ENCODE measurements around the gene SLC9A1. TPM values are rescaled to one million over a fixed set of nuclear protein-coding genes. Genes with fewer than 3 reads are reported as not detected.

SLC9A1 gene
- polyA plus RNA-seq, 3 donors: 4.5 to 14.2 (median 4.6) TPM

DNA sequence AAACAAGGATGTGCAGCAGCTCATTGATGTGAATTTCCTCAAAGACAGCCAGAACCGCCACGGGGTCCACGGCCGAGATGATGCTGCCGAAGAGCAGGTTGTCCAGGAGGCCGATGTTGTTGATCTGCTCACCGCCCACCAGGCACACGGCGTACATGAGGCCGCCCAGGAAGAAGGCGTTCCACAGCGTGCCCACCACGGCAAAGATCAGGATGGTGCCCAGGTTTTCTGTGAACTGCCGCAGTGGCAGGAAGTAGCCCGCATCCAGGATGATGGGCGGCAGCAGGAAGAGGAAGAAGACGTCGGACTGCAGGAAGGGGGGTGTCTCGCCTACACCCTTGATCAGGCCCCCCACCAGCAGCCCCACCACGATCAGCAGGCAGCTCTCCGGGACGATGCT is 41.1 kb downstream of the SLC9A1 start:
- Histone ChIP-seq H2AFZ (ENCODE audit: insufficient read depth, low read depth, low read length, poor library complexity, severe bottlenecking) (no peak overlapping the region), H3K9me3 (replicated peaks in 1 of 2; ENCODE audit: control insufficient read depth in 1 of 2, insufficient read depth in 1 of 2, low read length in 2 of 2) (no peaks in the 10 kb centered on the region), H3K27me3 (ENCODE audit: control insufficient read depth in 2 of 2, insufficient read depth in 2 of 2, low read length in 2 of 2) (no peaks in the 10 kb centered on the region), H3K27ac (ENCODE audit: low read depth in 1 of 2, low read length in 2 of 2) (peak overlapping the region; percentile 82 to 98), H3K4me2 (replicated peaks; ENCODE audit: extremely low read depth, low read length, poor library complexity, severe bottlenecking) (no peak overlapping the region), H3K4me1 (ENCODE audit: control insufficient read depth in 1 of 2, insufficient read depth in 2 of 2, low read length in 2 of 2) (peaks cover 85 to 87% of the 10 kb centered on the region in 2 donors), H3K36me3 (replicated peaks in 1 of 2; ENCODE audit: control insufficient read depth in 1 of 2, insufficient read depth in 2 of 2, low read length in 2 of 2) (peaks cover 7 to 12% of the 10 kb centered on the region in 2 donors), H3K4me3 (replicated peaks in 1 of 3; ENCODE audit: low read depth in 2 of 3, low read length in 3 of 3) (no peak overlapping the region), H3K79me2 (ENCODE audit: insufficient read depth, low read length) (peaks cover 61% of the 10 kb centered on the region), H3K9ac (ENCODE audit: insufficient read depth, low read length, poor library complexity, severe bottlenecking) (no peak overlapping the region), H4K20me1 (ENCODE audit: insufficient read depth, low read length) (no peaks in the 10 kb centered on the region)
- WGBS (ENCODE audit: insufficient coverage): 80% methylated on average over 14 of the region's 22 CpGs
- peaks cover 28 to 43% of the 10 kb centered on the region in 2 donors for H3K36me3 Mint-ChIP-seq
- H3K27ac Mint-ChIP-seq: peak overlapping the region; percentile 95 to 100 (median 98)
- DNase-seq: no peak
- TF ChIP-seq, protein P1, sequence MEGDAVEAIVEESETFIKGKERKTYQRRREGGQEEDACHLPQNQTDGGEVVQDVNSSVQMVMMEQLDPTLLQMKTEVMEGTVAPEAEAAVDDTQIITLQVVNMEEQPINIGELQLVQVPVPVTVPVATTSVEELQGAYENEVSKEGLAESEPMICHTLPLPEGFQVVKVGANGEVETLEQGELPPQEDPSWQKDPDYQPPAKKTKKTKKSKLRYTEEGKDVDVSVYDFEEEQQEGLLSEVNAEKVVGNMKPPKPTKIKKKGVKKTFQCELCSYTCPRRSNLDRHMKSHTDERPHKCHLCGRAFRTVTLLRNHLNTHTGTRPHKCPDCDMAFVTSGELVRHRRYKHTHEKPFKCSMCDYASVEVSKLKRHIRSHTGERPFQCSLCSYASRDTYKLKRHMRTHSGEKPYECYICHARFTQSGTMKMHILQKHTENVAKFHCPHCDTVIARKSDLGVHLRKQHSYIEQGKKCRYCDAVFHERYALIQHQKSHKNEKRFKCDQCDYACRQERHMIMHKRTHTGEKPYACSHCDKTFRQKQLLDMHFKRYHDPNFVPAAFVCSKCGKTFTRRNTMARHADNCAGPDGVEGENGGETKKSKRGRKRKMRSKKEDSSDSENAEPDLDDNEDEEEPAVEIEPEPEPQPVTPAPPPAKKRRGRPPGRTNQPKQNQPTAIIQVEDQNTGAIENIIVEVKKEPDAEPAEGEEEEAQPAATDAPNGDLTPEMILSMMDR (IDR thresholded peaks at IDR 0.05): no peak
- intact Hi-C loops (cut with micrococcal nuclease): loop anchor here in 1 of 2 donors (2.0 kb wide), 1 partner anchor 21 kb away; no protein-coding TSS in a partner anchor
- no peaks in the 10 kb centered on the region for H3K27me3 Mint-ChIP-seq (ENCODE audit: low read depth in 3 of 3)
- H3K9me3 Mint-ChIP-seq: peaks cover 0 to 2% (median 0%) of the 10 kb centered on the region in 7 donors
- no peak overlapping the region for H3K4me3 Mint-ChIP-seq
- H3K4me1 Mint-ChIP-seq: peaks cover 87% of the 10 kb centered on the region

DNA sequence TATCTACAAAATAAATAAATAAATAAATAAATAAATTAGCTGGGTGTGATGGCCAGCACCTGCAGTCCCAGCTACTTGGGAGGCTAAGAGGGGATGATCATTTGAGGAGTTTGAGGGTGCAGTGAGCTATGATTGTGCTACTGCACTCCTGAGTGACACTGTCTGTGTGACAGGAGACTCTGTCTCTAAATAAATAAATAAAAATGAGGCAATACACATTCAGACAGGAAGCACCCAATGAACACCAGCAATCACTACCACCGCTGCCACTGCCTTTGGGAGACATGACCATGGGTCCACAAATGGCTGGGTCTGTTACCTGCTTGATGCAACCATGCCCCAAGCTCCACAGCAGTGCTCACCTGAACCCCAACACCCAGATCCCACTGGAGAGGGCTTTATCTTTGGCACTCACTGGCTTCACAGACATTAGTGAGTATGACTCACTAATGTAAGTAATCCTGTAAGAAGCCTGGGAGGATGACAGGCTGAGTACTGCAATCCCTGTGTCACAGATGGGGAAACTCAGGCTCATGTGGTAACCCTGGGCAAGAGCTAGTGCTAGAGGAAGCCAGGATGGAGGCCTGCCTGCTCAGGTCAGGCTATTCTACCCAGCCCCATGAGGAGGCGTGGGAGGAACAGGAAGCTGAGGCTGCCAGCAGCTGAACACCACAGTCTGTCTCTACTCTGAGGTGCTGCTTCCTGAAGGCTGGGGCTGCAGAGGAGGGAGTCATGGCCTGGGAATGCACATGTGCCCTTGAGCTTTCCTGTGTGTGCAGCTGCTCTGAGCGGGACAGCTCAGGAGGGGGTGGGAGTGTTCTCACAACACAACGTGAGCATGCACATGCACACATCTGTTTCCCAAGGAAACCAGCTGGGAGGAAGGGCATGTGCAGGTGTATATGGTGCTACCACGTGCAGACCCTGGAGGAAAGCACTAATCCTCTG is 43.0 kb downstream of the SLC9A1 start:
- Histone ChIP-seq H3K27ac (ENCODE audit: low read depth in 1 of 2, low read length in 2 of 2) (peak overlapping the region; percentile 95 to 98), H3K9ac (ENCODE audit: insufficient read depth, low read length, poor library complexity, severe bottlenecking) (peak overlapping the region; percentile 58), H3K79me2 (ENCODE audit: insufficient read depth, low read length) (peaks cover 42% of the 10 kb centered on the region), H3K9me3 (replicated peaks in 1 of 2; ENCODE audit: control insufficient read depth in 1 of 2, insufficient read depth in 1 of 2, low read length in 2 of 2) (no peaks in the 10 kb centered on the region), H3K4me3 (replicated peaks in 1 of 3; ENCODE audit: low read depth in 2 of 3, low read length in 3 of 3) (no peak overlapping the region), H3K4me2 (replicated peaks; ENCODE audit: extremely low read depth, low read length, poor library complexity, severe bottlenecking) (peak overlapping the region; percentile 39), H4K20me1 (ENCODE audit: insufficient read depth, low read length) (no peaks in the 10 kb centered on the region), H2AFZ (ENCODE audit: insufficient read depth, low read depth, low read length, poor library complexity, severe bottlenecking) (no peak overlapping the region), H3K27me3 (ENCODE audit: control insufficient read depth in 2 of 2, insufficient read depth in 2 of 2, low read length in 2 of 2) (no peaks in the 10 kb centered on the region), H3K36me3 (replicated peaks in 1 of 2; ENCODE audit: control insufficient read depth in 1 of 2, insufficient read depth in 2 of 2, low read length in 2 of 2) (peaks cover 7 to 17% of the 10 kb centered on the region in 2 donors), H3K4me1 (ENCODE audit: control insufficient read depth in 1 of 2, insufficient read depth in 2 of 2, low read length in 2 of 2) (peaks cover 65 to 70% of the 10 kb centered on the region in 2 donors)
- 4% methylated on average over 4 of the region's 5 CpGs for WGBS (ENCODE audit: insufficient coverage)
- TF ChIP-seq, protein P1 (IDR thresholded peaks at IDR 0.05): peak; percentile 61
- H3K36me3 Mint-ChIP-seq: peaks cover 29 to 51% of the 10 kb centered on the region in 2 donors
- peaks cover 0 to 2% (median 0%) of the 10 kb centered on the region in 7 donors for H3K9me3 Mint-ChIP-seq
- peaks cover 68% of the 10 kb centered on the region for H3K4me1 Mint-ChIP-seq
- H3K27me3 Mint-ChIP-seq (ENCODE audit: low read depth in 3 of 3): no peaks in the 10 kb centered on the region
- peak; percentile 99 to 100 (median 100) for DNase-seq
- H3K4me3 Mint-ChIP-seq: peak overlapping the region in 1 of 2 donors; percentile 53
- intact Hi-C loops (cut with micrococcal nuclease): loop anchor here in 1 of 2 donors (2.0 kb wide), 1 partner anchor 23 kb away; no protein-coding TSS in a partner anchor
- H3K27ac Mint-ChIP-seq: peak overlapping the region; percentile 98 to 100 (median 100)
